SH-SY5Y (cell line): ENCODE measurements around the gene DGUOK.

Source experiments
- GATA2 ChIP-seq: IDR thresholded peaks from 2 replicates; pipeline ENCODE4 v1.6.1; 2011; ENCODE audit warnings: mild to moderate bottlenecking, low read depth, low read length
- GATA3 ChIP-seq: IDR thresholded peaks from 2 replicates; pipeline ENCODE4 v1.6.1; 2011; ENCODE audit warnings: low read depth, mild to moderate bottlenecking, low read length, moderate library complexity

DNA sequence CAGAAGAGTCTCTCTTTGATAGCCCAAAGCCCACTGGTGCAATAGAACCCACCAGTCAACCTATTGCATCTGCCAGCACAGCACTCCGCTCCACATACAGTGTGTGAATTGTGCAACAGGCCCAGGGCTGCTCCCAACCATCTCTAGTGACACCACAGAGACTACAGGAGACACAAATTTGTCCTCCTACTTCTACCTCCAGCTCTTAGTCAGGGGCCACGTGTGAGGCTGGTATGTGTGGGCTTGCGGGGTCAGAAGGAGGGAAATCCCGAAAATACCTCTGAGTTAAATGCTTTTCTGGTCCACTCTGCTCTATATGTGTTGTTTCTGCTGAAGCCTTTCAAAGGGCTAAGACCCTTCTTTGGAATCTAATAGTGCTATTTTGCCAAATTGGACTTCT, 18.0 kb downstream of the DGUOK start:
- TF ChIP-seq GATA3 (no peak), GATA2 (no peak)
